Renal cortical epithelial cell (primary cell): ENCODE data around the gene ATXN7L2. TPM values are rescaled to one million over a fixed set of nuclear protein-coding genes. Genes with fewer than 3 reads are reported as not detected.
"Not testable (repeated sequence)": the region's sequence is repeated elsewhere in the genome, so short reads cannot be mapped to it uniquely, and the experiment has no call there.

Experiments used
- DNase-seq: peaks from one replicate; pipeline ENCODE4 v3.0.0-alpha.2; 2011; ENCODE audit warnings: low read depth
- total RNA-seq: library from RNA; depleted of rRNA; stranded (reverse); fragments of >200 nt; gene quantifications from 2 replicates; pipeline ENCODE4 v1.2.3, GENCODE V29; 2014

The ATXN7L2 gene, protein sequence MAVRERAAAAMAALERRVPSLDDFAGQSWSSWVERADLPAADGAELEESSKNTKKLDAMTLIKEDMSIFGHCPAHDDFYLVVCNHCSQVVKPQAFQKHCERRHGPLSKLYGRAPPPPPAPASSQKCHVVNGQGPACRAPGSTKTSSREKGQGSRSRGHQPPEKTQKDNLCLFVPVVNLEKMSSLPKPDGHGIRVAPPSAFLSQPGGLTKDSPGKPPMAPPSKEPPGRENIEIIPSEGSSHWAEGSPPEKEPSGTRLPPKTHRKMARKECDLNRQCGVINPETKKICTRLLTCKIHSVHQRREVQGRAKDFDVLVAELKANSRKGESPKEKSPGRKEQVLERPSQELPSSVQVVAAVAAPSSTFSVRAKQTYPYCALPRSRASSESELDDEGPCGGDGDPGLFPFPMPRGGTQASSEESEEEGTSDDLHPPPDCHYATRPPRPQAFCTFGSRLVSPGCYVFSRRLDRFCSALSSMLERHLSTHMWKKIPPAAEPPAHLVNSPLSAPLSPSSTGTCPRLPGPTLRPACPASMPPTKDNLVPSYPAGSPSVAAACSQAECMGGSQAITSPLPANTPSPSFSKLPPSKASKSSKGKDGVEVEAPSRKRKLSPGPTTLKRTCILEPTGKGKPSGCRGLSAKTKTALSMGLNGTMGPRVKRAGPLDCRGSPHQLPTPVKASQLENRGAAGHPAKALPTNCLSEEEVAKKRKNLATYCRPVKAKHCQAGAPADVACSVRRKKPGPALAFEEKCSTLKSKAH
- total RNA-seq: 1.5 and 1.6 TPM in 2 replicates

DNA sequence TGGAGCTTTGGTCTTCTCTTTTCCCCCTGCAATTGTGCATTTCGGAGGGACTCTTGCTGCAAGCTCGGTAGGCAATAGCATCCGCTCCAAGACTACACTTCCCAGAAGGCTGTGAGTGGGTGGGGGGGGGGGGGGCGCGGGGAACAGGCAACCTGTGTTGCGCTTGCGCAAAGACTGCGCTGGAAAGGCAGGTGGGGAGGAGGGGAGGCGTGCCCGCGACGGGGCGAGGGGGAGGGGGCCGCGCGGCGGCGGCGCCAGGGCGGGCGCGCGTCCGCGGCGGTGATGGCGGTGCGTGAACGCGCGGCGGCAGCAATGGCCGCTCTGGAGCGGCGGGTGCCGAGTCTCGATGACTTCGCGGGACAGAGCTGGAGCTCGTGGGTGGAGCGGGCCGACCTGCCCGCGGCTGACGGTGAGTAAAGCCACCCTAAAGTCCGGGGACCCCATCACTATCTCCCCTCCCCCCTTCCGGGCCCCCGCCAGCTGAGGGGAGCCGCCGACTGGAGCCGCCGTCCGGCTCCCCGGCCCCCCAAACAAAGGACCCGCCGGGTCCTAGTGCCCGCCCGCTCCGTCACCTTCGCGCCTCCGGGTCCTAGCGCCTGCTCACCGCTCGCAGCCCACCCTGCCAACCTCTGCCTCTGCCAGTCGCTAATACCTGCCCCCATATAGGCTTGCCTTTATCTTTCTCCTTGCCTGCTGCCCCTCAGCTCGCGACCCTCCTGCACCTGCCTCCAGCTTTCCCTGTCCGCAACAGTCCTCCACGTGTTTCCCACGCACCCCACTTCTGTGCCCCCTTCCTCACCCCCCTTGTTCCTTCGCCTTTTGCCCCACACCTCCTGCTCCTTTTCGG lies at the start of gene ATXN7L2:
ATXN7L2 (plus strand) TSS at position 234 of the 847 bp plus-strand sequence; CDS start at position 283, 49 bp downstream.
- peak; percentile 68 for DNase-seq

DNA sequence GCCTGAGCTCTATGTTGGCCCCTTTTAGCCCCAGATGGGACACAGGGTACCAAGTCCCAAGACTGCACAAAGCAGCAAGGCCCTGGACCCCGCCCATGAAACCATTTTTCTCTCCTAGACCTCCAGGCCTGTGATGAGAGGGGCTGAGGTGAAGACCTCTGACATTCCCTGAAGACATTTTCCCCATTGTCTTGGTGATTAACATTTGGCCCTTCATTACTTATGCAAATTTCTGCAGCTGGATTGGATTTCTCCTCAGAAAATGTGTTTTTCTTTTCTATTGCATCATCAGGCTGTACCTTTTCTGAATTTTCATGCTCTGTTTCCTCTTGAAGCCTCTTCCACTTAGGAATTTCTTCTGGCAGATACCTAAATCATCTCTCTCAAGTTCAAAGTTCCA lies 49.2 kb upstream of the ATXN7L2 start:
- DNase-seq: no peak

DNA sequence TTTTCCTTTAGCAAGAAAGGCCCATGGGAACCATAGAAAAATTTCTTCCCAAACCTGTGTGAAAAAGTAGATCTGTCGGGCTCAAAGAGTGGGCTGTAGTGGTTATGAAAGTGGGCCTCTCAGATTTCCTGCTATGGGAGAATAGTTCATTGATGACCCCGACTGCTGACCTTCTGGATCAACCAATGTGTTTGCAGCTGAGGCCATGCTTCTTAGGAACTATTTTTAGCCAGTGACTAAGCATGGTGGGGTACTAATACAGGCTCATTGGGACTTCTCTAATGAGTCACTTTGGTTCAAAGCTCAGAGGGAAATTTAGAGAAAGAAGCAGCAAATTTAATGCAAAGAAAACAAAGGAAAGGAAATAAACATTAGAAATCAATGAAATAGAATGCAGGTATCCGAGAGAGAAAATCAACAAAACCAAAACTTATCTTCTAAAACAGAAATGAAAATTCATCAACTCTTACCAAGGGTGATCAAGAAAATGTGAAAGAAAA lies 44.9 kb upstream of the ATXN7L2 start:
- peak; percentile 96 for DNase-seq

DNA sequence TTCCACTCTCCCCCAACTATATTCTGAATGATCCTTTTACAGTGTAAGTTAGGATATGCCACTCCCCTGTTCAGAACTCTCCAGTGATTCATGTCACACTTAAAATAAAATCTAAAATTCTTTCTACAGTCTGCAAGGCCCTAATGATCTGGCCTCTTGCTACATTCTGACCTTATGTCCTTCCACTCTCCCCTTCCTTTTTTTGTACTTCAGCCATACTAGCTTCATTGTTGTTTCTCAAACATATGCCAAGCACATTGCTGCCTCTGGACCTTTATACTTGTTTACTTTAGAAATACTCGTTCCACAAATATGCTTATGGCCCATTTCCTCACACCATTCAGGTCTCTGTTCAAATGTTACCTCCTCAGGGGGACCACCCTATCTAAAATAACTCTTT lies 42.6 kb upstream of the ATXN7L2 start:
- peak; percentile 32 for DNase-seq

DNA sequence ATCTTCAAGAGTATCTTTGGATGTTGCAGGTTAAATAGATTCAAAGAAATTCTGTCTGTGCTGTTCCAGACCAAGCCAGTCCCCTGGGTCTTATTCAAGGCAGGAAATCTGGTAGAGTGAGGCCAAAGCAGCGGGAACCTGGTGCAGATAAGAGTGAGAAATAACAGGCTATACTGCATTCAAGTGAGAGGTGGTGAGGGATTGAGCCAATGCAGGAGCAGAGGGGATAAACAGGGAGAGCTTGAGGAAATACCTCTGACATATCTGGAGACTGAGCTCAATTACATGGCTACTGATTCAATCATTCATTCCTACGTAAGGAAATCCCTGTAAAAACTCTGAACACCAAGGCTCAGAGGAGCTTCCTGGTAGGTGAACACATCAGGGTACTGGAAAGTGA lies 40.2 kb upstream of the ATXN7L2 start:
- DNase-seq: no peak

DNA sequence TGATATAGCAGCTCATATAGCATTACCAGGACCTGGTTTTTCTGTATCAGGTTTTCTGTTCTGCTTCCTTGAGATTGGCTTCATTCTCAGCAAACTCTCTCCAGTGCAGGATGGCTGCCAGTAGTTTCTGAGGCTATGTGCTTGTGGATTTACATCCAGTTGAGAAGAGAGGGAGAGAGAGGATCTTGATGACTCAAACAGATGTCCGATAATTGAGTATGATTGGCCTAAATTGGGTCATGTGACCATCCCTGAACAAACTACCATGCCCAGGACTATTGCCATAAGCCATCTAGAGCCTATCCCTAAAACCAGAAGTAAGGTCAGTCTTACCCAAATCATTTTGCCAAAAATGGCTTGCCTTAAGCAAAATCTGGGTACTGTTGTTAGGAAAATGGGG lies 39.4 kb upstream of the ATXN7L2 start:
- DNase-seq: no peak

DNA sequence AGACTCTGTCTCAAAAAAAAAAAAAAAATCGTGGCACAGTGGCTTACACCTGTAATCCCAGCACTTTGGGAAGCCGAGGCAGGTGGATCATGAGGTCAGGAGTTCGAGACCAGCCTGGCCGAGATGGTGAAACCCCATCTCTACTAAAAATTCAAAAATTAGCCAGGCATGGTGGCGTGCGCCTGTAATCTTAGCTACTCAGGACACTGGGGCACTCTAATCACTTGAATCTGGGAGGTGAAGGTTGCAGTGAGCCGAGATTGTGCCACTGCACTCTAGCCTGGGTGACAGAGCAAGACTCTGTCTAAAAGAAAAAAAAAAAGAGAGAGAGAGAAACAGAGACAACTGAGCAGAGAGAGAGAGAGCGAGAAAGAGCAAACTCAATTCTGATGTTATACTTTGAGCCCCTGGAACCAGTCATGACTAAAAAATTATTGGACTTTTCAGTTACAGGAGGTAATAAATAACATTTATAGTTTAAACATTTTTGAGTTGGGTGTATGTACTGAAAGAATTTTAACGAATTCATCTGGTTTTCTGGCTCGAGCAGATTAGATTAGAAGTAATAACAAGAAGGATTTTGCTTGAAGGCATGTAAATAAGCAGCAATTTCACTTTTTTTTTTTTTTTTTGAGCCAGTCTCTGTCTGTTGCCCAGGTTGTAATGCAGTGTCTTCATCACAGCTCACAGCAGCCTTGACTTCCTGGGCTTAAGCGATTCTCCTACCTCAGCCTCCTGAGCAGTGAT lies 37.6 kb upstream of the ATXN7L2 start:
- not testable (repeated sequence) for DNase-seq

DNA sequence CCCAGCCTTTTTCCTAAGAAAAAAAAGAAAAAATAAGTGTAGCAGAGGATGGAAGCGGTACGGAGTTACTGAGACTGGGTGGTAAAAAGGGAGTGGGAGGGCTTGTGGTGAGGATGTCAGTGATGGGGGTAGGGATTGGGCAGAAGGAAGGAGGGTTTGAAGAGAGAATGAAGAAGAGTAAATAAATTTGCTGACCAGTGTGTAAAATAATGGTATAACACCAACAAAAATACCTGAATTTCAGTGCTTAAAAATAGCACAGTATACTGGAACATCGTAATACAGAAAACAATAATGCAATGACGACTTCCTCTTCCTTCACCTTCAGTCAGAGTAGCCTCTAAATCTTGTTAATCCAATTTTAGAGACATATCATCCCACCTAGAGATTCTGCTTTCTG lies 36.2 kb upstream of the ATXN7L2 start:
- no peak for DNase-seq

DNA sequence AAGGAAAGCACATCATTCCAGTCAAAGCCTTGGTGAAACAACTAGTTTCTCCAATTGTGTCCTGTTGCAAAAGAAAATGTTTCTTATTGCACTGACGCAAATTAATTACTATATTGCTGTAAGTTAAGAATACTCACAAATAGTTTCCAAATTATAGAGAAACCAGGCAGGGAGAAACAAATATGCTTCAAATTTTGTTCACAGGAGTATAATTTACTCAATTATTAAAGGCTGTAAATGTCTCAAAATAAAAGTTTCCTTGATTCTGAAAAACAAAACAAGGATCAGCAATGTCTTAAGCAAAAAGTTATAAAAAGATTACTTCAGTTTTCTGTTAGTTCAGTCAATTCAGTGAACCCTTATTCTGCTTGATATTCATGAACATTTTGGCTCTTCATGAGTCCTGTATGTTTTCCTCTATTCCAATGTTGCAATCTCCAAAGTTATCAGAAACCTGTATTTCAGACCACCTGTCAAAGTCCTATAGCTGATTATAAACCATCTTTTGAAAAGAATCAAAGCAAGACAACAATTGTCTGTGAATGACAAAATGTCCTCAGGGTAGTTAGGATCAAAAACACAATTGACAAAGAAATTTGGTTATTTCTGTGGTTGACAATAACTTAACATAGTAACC lies 29.1 kb upstream of the ATXN7L2 start:
- no peak for DNase-seq

DNA sequence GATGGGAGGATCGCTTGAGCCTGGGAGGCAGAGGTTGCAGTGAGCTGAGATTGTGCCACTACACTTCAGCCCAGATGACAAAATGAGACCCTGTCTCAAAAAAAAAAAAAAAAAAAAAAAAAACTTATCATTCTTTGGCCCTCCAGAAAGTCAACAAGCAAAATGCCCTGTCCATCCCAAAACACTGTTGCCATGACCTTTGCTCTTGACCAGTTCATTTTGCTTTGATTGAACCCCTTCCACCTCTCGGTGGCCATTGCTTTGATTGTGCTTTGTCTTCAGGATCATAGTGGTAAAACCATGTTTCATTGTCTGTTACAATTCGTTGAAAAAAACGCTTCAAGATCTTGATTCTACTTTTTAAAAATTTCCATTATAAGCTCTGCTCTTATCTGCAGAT lies 25.9 kb upstream of the ATXN7L2 start:
- DNase-seq: no peak

DNA sequence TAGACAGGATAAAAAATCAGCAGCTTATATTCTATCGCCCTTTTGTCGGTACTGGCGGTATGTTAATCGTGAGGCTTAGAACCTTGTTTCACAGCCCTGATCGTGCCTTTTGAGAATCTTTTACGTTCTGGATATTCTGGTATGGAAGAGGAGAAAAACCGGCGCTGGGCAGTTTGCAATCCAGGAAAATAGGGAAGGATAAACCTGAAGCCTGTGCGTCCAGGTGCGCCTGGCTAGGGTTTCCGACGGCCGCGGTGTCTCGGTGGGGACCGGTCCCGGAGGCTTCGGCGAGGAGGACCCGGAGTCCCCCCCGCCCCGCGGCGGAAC lies 17.6 kb upstream of the ATXN7L2 start:
- peak; percentile 17 for DNase-seq

DNA sequence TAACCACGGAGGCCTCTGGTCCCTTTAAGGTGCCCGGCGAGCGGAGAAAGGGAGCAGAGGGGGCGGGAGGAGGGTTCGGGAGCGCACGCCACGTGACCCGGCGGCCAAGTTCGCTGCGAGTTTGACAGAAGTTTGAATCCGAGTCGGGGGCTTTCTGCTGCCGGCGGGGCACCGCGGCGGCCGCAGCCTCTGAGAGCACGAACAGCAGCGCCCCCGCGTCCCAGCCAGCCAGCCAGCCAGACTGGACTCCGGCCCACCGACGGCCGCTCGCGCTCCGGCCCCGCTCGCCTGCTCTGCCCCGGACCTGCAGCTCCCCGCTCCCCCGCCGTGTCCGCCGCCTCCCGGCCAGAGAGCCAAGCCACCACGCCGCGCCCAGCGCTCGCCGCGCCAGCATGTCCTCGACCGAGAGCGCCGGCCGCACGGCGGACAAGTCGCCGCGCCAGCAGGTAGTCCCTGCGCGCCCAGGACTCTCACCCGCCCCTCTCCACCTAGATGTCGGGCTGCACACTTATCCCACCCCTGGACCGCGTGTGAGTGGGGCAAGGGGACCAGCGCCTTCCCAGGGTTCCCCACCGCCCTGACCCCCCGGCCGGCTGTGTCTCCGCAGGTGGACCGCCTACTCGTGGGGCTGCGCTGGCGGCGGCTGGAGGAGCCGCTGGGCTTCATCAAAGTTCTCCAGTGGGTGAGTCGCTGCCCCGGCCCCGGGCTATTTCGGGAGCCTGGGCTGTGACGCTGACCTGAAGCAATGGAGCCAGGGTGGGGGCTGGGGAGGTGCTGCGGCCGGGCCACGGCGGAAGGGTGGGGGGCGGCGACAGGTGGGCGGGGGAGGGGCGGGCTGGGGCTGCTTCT lies 17.0 kb upstream of the ATXN7L2 start, which contains the start of gene SYPL2:
SYPL2 (plus strand) TSS at position 95 of the 849 bp plus-strand sequence; CDS start at position 393, 298 bp downstream.
- DNase-seq: no peak

DNA sequence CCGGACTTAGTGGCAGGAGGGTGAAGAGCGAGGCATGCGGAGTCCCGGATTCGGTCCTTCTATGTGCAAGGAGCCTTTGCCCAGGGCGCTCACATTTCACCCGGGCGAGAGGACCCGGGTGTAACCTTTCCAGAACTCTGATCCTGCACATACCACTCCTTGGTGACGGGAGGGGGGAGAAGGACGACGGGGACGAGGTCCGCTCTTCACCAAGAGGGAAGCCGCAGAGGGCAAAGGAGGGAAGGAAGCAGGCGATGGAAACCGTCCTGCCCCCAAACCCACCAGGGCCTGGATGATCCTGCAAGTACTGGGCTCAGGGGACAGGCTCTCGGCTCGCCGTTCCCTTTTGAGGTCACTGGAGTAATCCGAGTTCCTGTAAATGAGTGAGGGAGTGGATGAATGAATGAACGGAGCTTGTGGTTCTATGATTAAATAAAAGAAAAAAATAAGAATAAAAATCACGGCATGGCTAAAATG lies 16.4 kb upstream of the ATXN7L2 start:
- no peak for DNase-seq

DNA sequence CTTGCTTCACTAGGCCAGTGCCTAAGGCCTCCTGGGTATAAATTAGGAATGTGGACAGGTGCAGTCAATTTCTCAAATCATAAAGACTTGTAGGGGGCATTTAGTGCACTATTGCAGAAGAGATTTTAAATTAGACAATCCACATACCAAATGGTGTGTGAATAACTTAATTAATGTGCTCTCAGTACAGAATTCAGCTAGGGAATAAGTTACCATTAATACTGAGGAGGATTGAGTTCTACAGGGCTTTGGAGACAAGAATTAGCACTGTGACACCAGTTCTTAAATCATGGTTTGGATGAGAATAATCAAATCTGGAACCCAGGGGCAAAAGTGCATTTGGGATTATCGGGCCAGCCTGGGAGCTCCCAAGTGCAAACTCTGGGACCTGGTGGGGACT lies 15.6 kb upstream of the ATXN7L2 start:
- no peak for DNase-seq

DNA sequence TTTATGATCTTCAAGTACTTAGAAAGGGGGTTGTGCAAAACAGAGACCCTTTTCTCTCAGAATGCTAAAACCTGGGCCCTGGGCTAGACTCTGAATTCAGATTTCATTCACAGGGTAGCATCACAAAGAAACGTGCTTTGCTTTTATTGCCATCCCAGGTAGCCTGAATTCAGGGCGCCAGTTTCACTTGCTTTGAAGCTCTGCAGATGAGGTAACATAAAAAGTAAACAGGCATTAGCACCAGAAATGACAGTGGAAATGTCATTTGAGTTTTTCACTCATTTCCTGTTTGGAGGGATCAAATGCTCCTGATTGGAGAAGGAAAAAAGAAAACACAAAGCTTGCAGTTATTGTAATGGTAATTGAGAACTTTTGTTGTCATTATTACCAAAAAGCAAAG lies 14.8 kb upstream of the ATXN7L2 start:
- DNase-seq: no peak

DNA sequence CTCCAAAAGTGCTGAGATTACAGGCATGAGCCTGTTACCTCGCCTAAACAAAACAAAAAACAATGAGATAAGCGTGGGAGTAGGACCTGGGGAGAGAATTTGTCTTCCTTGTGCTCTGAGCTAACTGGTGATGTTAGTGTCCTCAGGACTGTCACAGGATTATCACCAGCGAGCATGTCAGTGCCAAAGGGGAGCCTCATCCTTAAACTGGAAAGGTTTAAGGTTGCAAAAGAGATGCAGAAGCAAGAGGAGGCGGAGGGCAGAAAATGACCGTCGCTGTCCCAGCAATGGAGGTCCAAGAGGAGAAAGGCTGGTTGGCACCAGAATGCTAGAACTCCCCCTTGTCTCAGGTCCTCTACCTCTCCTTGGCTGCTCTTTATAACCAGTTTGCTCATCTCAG lies 13.5 kb upstream of the ATXN7L2 start:
- no peak for DNase-seq

DNA sequence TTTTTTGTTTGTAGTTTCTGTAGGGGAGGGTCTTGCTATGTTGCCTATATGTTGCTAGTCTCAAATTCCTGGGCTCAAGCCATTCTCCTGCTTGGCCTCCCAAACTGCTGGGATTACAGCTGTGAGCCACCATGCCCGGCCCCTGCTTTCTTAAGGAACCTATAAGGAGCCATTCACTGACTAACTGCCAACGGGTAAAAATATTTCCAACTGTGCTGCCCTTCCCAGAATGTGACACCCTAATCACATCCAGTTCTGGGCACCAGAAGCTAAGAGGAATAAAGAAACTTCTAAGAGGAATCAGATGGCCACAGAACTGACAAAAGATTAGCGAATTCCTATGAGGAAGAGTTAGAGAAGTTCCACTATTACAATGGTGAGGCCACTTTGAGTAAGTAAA lies 10.9 kb upstream of the ATXN7L2 start:
- DNase-seq: no peak

DNA sequence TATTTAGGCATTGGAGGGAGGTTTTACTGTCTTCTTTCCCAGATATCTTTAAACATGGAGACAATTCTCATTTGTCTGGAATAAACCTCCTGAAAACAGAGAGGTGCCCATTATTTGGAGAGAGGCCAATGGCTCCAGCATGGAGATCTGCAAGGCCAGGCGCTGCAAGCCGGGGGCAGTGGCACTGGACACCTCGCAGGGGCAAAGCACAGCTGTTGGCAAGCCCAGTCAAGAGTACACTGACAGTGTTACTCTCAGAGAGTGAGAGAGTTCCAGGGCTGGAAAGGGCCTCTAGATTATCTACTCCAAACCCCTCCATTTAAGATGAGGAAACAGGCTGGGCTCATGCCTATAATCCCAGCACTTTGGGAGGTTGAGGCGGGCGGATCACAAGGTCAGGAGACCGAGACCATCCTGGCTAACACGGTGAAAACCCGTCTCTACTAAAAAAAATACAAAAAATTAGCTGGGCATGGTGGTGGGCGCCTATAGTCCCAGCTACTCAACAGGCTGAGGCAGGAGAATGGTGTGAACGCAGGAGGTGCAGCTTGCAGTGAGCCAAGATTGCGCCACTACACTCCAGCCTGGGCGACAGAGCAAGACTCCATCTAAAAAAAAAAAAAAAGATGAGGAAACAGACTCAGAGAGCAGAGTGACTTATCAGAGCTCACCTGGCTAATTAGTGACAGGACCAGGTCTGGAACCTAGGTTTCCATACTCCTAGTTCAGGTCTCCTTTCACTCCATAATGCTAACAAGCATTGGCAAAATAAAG lies 10.2 kb upstream of the ATXN7L2 start:
- DNase-seq: not testable (repeated sequence)

DNA sequence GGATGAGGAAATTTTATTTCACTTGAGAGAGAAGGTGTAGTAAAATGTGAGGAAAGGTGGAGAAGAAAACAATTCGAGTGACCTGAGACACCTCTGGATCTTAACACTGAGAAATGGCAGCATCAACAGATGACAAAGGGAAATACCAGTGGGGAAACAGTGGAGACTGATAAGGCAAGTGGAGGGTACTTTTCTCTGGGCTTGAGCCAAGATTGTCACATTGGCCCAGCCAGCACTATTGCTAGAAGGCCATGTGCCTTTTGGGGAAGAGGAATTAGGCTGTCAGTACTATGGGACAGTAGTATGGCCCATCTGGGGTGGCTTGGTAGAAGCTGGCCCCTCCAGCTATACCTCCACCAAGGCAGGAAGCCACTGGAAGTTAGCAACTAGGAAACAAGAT lies 9.0 kb upstream of the ATXN7L2 start:
- DNase-seq: no peak
